Suppressor macrophage (primary cell): Measurements from ENCODE around the gene MAP3K13.
"Not testable (repeated sequence)": the region's sequence is repeated elsewhere in the genome, so short reads cannot be mapped to it uniquely, and the experiment has no call there.

ENCODE experiments used
- DNase-seq, 4 experiments: peaks; one replicate each; pipeline ENCODE4 v3.0.0-alpha.2; 2020 to 2022

MAP3K13 gene

GRCh38 chr3:185342459-185343174, 20.3 kb upstream of the MAP3K13 start:
- DNase-seq = peak in 3 of 4 experiments; percentile 41 to 49 (median 45)

GRCh38 chr3:185347399-185347798, 15.5 kb upstream of the MAP3K13 start:
- no peak for DNase-seq

GRCh38 chr3:185350841-185351240, 12.1 kb upstream of the MAP3K13 start:
- DNase-seq = no peak

GRCh38 chr3:185351396-185351795, 11.5 kb upstream of the MAP3K13 start:
- no peak for DNase-seq

GRCh38 chr3:185353225-185353624, 9.7 kb upstream of the MAP3K13 start:
- no peak for DNase-seq

GRCh38 chr3:185353823-185354614, 8.9 kb upstream of the MAP3K13 start:
- DNase-seq = peak; percentile 73 to 83 (median 79)

- no peak for DNase-seq
Measured at GRCh38 chr3:185356499-185356898, 6.4 kb upstream of the MAP3K13 start.

- no peak for DNase-seq
Measured at GRCh38 chr3:185361920-185362319, 1.0 kb upstream of the MAP3K13 start.

GRCh38 chr3:185363662-185364203, 797 bp downstream of the MAP3K13 start:
- no peak for DNase-seq

GRCh38 chr3:185365291-185366073, 2.5 kb downstream of the MAP3K13 start:
- DNase-seq = no peak

- no peak for DNase-seq
Measured at GRCh38 chr3:185366074-185366335, 3.1 kb downstream of the MAP3K13 start.

- DNase-seq = no peak
Measured at GRCh38 chr3:185366913-185367312, 4.0 kb downstream of the MAP3K13 start.

- not testable (repeated sequence) for DNase-seq
Measured at GRCh38 chr3:185370349-185370748, 7.4 kb downstream of the MAP3K13 start.

GRCh38 chr3:185371306-185372074, 8.6 kb downstream of the MAP3K13 start:
- no peak for DNase-seq

GRCh38 chr3:185381320-185382058, 18.6 kb downstream of the MAP3K13 start:
- no peak for DNase-seq

GRCh38 chr3:185382154-185382553, 19.2 kb downstream of the MAP3K13 start:
- no peak for DNase-seq

GRCh38 chr3:185386515-185386914, 23.6 kb downstream of the MAP3K13 start:
- DNase-seq = not testable (repeated sequence)

- DNase-seq = peak in 3 of 4 experiments; percentile 5 to 45 (median 36)
Measured at GRCh38 chr3:185387646-185388045, 24.7 kb downstream of the MAP3K13 start.

GRCh38 chr3:185393055-185393454, 30.1 kb downstream of the MAP3K13 start:
- DNase-seq = no peak

GRCh38 chr3:185397676-185398075, 34.7 kb downstream of the MAP3K13 start:
- no peak for DNase-seq
